GM12872 (cell line): ENCODE measurements around the gene CYBA.

Experiments
- CTCF ChIP-seq: IDR thresholded peaks from 3 replicates; pipeline ENCODE4 v1.5.1; 2011; ENCODE audit warnings: low read depth, mild to moderate bottlenecking, low read length, moderate library complexity; ENCODE audit not compliant: insufficient read depth

Gene CYBA

GRCh38 chr16:88650749-88651275 lies at the start of gene CYBA:
TSS of gene CYBA (minus strand) at chr16:88651053. CDS start at chr16:88651013, 40 bp downstream.
- TF ChIP-seq CTCF, result no peak

- no peak for TF ChIP-seq CTCF
These were observed 49.4 kb upstream of the CYBA start for GRCh38 chr16:88700322-88700635.

GRCh38 chr16:88699180-88699579 lies 48.3 kb upstream of the CYBA start:
- TF ChIP-seq CTCF, result no peak

- TF ChIP-seq CTCF, result no peak
These were observed 47.8 kb upstream of the CYBA start for GRCh38 chr16:88698646-88699045.

- TF ChIP-seq CTCF, result peak; percentile 39
These were observed 47.2 kb upstream of the CYBA start for GRCh38 chr16:88697831-88698615.

GRCh38 chr16:88697116-88697830 lies 46.4 kb upstream of the CYBA start:
- no peak for TF ChIP-seq CTCF

- TF ChIP-seq CTCF, result no peak
These were observed 45.6 kb upstream of the CYBA start for GRCh38 chr16:88696441-88696840.
